ENCODE measurements around the gene RPP38.

- TF ChIP-seq CTCF (conservative IDR thresholded peaks at IDR 0.05 in 1 of 2, IDR thresholded peaks at IDR 0.05 in 1 of 2; ENCODE audit: low read depth in 1 of 2, low read length in 2 of 2) (no peak), EZH2 (IDR thresholded peaks at IDR 0.05; ENCODE audit: low read length, missing control alignments) (no peak)
Measured at GRCh38 chr10:15075421-15075820, 21.7 kb upstream of the RPP38 start.
